ENCODE results near the gene APBA2.

APBA2 gene

GRCh38 chr15:29135702-29136646, 250.2 kb downstream of the APBA2 start:
- DNase-seq (ENCODE audit: low read depth) = no peak
- no peak overlapping the region for H3K4me3 ChIP-seq (replicated peaks; ENCODE audit: low read depth, low read length)
- TF ChIP-seq, protein P1, sequence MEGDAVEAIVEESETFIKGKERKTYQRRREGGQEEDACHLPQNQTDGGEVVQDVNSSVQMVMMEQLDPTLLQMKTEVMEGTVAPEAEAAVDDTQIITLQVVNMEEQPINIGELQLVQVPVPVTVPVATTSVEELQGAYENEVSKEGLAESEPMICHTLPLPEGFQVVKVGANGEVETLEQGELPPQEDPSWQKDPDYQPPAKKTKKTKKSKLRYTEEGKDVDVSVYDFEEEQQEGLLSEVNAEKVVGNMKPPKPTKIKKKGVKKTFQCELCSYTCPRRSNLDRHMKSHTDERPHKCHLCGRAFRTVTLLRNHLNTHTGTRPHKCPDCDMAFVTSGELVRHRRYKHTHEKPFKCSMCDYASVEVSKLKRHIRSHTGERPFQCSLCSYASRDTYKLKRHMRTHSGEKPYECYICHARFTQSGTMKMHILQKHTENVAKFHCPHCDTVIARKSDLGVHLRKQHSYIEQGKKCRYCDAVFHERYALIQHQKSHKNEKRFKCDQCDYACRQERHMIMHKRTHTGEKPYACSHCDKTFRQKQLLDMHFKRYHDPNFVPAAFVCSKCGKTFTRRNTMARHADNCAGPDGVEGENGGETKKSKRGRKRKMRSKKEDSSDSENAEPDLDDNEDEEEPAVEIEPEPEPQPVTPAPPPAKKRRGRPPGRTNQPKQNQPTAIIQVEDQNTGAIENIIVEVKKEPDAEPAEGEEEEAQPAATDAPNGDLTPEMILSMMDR (IDR thresholded peaks at IDR 0.05; ENCODE audit: low read length, missing control alignments) = no peak

- TF ChIP-seq, protein P1 (IDR thresholded peaks at IDR 0.05; ENCODE audit: low read length, missing control alignments) = no peak
- H3K4me3 ChIP-seq (replicated peaks; ENCODE audit: low read depth, low read length) = no peak overlapping the region
- no peak for DNase-seq (ENCODE audit: low read depth)
These were observed 252.5 kb downstream of the APBA2 start for GRCh38 chr15:29138260-29138659.

- no peak for DNase-seq (ENCODE audit: low read depth)
- TF ChIP-seq, protein P1 (IDR thresholded peaks at IDR 0.05; ENCODE audit: low read length, missing control alignments) = no peak
- no peak overlapping the region for H3K4me3 ChIP-seq (replicated peaks; ENCODE audit: low read depth, low read length)
These were observed 253.3 kb downstream of the APBA2 start for GRCh38 chr15:29139072-29139471.

DNA sequence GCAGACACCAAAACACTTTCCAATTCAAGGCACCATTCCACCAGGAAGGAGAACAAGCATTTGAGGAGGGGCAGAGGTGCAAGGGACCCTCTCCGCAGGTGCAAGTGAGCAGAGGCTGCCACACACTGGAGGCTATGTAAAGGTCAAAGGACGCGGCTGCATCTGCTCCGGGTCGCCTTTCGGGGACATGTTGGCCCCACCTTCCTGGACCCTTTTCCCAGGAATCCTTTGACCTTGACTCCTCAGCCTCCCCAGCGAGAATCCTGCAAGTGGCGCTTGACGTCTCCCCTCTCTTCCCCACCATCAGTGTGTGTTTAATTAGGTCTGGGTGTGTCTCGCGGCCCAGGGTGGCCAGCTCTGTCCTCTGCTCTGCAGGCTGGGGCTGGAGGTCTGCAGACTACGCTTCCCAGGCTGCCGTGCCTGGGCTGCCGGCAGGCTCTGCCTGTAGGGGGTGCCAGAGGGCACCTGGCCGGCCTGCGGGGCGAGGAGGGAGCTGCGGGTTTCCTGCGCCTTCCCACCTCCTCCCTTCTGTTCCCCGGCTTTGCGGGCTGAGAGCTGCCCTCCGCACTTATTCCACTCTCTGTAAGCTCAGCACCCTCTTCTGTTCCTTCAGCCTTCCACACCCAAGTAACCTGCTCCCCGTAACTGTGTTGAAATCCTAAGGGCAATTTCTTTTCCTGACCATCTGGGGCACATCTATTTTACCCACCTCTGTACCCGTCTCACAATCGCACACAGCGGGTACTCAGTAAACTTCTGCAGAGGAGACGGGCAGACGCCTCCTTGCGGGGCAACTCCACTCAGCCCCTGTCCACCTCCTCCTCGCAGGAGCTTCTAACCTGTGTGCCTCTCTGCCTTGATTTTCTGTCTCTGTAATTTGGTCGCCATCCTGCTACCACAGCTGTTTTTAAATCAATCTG, 254.0 kb downstream of the APBA2 start:
- DNase-seq (ENCODE audit: low read depth) = peak; percentile 46
- TF ChIP-seq, protein P1 (IDR thresholded peaks at IDR 0.05; ENCODE audit: low read length, missing control alignments) = peak; percentile 90
- H3K4me3 ChIP-seq (replicated peaks; ENCODE audit: low read depth, low read length) = no peak overlapping the region

DNA sequence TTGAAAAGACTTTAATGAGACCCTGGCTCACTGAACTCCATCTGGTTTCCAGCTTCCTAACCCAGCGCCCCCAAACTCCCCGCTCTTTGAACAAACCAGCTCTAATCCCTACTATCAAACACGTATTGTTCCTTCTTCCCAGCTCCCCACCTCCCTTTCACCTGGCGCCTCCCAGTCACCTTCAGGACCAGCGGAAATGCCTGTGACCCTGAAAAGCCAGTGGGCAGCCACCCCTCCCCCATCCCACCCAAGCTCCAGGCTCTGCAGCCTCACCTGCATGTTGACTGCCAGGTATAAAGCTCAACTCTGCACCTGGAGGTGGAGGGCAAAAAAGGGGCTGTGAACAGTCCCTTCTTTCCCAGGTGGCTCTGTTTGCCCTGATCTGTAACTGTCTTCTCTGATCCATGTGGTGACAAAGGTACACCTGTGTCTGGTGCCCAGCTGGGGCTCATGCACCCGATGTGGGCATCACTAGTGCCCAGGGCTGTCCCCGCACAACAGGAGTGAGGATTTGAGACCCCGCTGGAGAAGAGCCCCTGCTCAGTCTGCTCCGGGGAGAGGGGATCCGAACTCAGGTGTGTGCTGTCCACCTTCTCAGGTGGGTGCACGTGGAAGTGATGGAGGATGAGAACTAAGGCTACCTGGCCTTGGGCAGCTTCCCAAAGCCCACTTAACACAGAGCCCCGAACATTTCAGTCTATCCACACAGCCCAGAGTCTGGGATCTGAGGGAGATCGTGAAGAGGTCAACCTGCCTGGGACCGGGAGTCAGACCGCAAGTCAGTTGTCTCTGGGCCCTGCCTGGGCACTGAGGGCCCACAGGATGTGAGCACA, 254.9 kb downstream of the APBA2 start:
- TF ChIP-seq, protein P1 (IDR thresholded peaks at IDR 0.05; ENCODE audit: low read length, missing control alignments) = no peak
- H3K4me3 ChIP-seq (replicated peaks; ENCODE audit: low read depth, low read length) = no peak overlapping the region
- no peak for DNase-seq (ENCODE audit: low read depth)
